Stimulated activated CD4-positive, alpha-beta T cell treated with anti-CD3 and anti-CD28 coated beads, Interleukin-4, amount 100 ng/mL, for 24 hours (primary cell): ENCODE results near the gene NAXD.
"Not testable (repeated sequence)": the region's sequence is repeated elsewhere in the genome, so short reads cannot be mapped to it uniquely, and the experiment has no call there.

ENCODE experiments used
- DNase-seq: peaks from one replicate; pipeline ENCODE4 v3.0.0-alpha.2; 2020

The NAXD gene

GRCh38 chr13:110645750-110646149 lies 30.4 kb downstream of the NAXD start:
- DNase-seq, result no peak

- no peak for DNase-seq
These were observed 31.4 kb downstream of the NAXD start for GRCh38 chr13:110646442-110647364.

GRCh38 chr13:110647365-110647737 lies 32.0 kb downstream of the NAXD start:
- DNase-seq, result no peak

- DNase-seq, result no peak
These were observed 32.9 kb downstream of the NAXD start for GRCh38 chr13:110648146-110648819.

- no peak for DNase-seq
These were observed 33.6 kb downstream of the NAXD start for GRCh38 chr13:110648848-110649421.

- DNase-seq, result no peak
These were observed 34.2 kb downstream of the NAXD start for GRCh38 chr13:110649551-110649950.

GRCh38 chr13:110650436-110650835 lies 35.1 kb downstream of the NAXD start:
- no peak for DNase-seq

GRCh38 chr13:110651271-110651670 lies 35.9 kb downstream of the NAXD start:
- no peak for DNase-seq

GRCh38 chr13:110651726-110652230 lies 36.4 kb downstream of the NAXD start:
- DNase-seq, result no peak

GRCh38 chr13:110652231-110652730 lies 36.9 kb downstream of the NAXD start:
- no peak for DNase-seq

- no peak for DNase-seq
These were observed 37.4 kb downstream of the NAXD start for GRCh38 chr13:110652764-110653163.

GRCh38 chr13:110653271-110653670 lies 37.9 kb downstream of the NAXD start:
- no peak for DNase-seq

- no peak for DNase-seq
These were observed 38.5 kb downstream of the NAXD start for GRCh38 chr13:110653851-110654250.

- no peak for DNase-seq
These were observed 41.9 kb downstream of the NAXD start for GRCh38 chr13:110657196-110657595.

- DNase-seq, result not testable (repeated sequence)
These were observed 43.0 kb downstream of the NAXD start for GRCh38 chr13:110658218-110658911.

- DNase-seq, result no peak
These were observed 45.9 kb downstream of the NAXD start for GRCh38 chr13:110661256-110661655.

- DNase-seq, result no peak
These were observed 46.7 kb downstream of the NAXD start for GRCh38 chr13:110662091-110662490.

GRCh38 chr13:110662777-110663443 lies 47.6 kb downstream of the NAXD start:
- no peak for DNase-seq

- DNase-seq, result no peak
These were observed 48.1 kb downstream of the NAXD start for GRCh38 chr13:110663491-110663890.

- no peak for DNase-seq
These were observed 48.7 kb downstream of the NAXD start for GRCh38 chr13:110664041-110664440.

- DNase-seq, result no peak
These were observed 49.3 kb downstream of the NAXD start for GRCh38 chr13:110664673-110665072.
